Sciatic nerve (tissue), 2 donors: ENCODE results near the gene POU4F2. TPM values are rescaled to one million over a fixed set of nuclear protein-coding genes. Genes with fewer than 3 reads are reported as not detected.
"Not testable (repeated sequence)": the region's sequence is repeated elsewhere in the genome, so short reads cannot be mapped to it uniquely, and the experiment has no call there.

Experiments
- ATAC-seq: fragments of 200-7000 bp; cut with Tn5 transposase; one replicate; pipeline ENCODE4 v1.9.1; 2020; ENCODE audit warnings: mild to moderate bottlenecking, moderate library complexity
- DNase-seq: peaks from one replicate; pipeline ENCODE4 v3.0.0-alpha.2; 2020; ENCODE audit warnings: low spot score
- intact Hi-C: fragments of 100-400 bp; cut with DNase I; formaldehyde crosslinking; loops from one replicate; pipeline ENCODE4 v1.14.2; 2022
- total RNA-seq: library from RNA; stranded (reverse); fragmentation: NEBNext Ultra II Directional; extraction: Animal tissue kit (Norgen Biotek cat#: 25700); gene quantifications from one replicate; pipeline ENCODE4 v1.2.1, GENCODE V29; 2021
- donor health status: DM: no; HTN: no; CAD: no.
- donor health status: DM: no; HTN: no; CAD: no.

The POU4F2 gene
- total RNA-seq, 1 donor from 2014 or later, result not detected

DNA sequence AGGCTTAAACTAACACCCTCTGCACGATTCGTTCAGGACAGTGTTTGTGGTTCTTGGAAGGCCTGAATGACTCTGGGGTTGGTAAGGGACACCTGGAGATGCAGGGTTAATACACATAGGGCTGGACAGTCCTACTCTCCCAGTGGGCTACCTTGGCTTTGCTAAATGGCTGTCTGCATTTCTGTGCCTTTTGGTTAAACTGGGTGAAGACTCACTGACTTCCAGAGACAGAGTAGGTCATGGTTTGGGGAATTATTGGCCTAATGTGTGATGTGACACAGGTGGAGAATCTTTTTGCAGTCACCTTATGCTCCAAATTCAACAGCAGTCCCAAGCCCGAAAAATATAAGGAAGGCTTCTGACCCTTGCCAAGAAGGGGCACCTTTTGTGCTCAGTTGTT, 10.5 kb downstream of the POU4F2 start:
- intact Hi-C loops, result no loop called here
- DNase-seq (no peak), ATAC-seq (no peak)

GRCh38 chr4:146650034-146650433, 11.3 kb downstream of the POU4F2 start:
- ATAC-seq (no peak), DNase-seq (no peak)
- intact Hi-C loops, result no loop called here

DNA sequence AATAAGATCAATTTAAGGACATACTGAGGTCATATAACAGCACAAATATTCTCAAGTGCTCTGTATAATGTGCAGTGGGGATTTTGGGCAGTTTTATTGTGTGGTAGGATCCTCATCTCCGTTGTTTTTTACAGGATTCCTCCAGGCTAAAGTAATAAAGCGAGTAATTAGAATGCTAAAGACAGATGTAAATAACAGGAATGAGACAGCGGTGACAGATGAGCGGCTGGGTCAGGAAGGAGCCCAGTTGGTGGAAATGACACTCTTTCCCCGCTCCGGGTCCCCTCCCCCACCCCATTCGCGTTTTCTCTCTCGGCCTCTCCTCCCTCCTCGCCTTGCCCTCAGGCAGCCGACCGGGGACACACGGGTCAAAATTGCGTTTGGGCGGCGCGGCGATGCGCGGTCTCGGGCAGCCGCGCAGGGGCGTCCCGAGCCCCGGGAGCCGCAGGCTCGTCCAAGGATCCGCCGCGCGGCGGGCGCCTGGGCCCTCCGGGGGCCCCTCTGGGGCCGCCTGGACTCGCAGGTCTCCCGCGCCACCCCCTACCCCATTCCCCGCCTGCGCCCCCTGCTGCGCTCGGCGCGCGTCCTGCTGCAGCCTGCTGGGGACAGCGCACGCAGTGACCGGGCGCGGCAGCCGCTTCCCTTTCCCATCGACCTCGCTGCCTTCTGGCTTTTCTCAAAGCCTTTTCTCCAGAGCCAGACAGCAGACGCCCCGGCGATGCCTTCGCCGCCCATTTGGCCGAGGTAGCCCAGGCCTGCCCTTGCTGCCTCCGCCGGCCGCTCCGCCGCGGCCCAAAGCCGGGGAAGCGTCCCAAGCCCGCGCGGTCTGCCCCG, 16.2 kb downstream of the POU4F2 start:
- peak; percentile 26 for ATAC-seq

DNA sequence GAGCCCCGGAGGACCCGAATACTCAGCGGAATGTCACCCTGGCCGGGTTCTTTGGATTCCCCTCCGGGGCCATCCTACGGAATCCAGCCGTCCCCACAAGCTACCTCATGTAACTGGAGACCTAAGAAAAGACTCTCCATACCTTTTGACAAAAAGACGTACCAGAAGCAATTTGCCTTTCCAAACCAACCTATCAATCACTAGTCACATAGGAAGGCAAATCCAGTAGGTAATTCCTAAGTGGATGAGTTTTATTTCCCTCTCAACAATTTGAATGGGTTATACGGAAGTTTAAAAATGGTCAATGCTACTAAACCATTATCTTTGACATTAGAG, 16.8 kb downstream of the POU4F2 start:
- DNase-seq (no peak), ATAC-seq (no peak)

More for the DNA sequence above, 16.2 kb downstream of the POU4F2 start:
- intact Hi-C loops, result no loop called here
- DNase-seq, result no peak

DNA sequence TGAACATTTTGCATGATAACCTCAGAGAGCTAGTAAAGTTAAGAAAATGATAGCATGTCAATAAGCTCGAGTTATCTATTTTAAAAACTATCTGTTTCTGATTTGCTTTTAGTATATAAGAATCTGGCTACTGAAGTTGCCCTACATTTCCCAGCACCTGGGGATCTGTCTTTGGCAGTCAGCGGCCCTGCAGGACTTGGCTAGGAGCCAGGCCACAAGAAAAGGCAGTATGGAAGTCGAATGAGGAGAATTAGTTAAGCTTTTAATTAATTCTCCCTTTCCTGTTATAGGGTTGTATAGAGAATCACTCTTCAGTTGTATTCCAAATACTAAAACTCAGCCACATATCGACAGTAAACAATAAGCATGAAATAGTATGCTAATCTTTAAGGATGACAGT, 22.7 kb downstream of the POU4F2 start:
- ATAC-seq, result no peak
- no peak for DNase-seq
- intact Hi-C loops, result no loop called here

More for the DNA sequence above, 16.8 kb downstream of the POU4F2 start:
- intact Hi-C loops, result no loop called here

- DNase-seq, intact Hi-C loops, ATAC-seq: not testable (repeated sequence)
Measured at GRCh38 chr4:146663968-146664311, 25.2 kb downstream of the POU4F2 start.

DNA sequence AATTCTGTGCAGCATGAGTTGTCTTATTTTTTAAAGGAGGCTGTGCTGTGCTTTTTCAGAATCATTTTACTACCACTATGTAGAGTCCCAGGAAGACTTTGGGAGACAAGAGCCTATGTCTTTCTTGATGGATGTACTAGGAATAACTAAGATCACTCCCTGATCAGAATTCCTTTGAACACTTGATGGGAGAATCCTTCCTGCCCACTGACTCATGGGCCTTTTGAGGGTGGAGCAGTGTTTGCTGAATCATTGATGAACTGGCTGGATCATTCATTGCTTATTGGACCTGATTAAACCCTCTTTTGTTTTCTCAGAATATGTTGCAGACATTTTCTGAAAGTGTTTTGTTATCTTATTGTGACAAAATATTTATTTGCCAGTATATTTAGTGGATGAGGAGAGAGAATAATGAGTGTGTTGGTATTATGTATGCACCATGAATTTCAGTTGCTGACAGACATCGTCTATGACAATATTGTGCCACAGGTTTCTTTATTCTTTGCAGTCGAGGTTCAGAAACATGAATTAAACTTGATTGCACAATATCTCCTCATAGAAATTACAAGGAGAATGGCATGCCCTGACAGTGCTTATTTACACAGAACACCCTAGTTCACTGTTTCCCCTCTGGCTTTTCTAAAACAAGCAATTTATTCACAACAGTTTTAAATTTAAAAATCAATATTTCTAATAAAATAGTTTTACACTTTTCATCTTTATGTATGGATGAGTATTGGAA, 36.3 kb downstream of the POU4F2 start:
- intact Hi-C loops, result no loop called here
- no peak for ATAC-seq
- no peak for DNase-seq

Other genes starting within 250 kb of the POU4F2 start
- gene SLC10A7, start 117.0 kb upstream of the POU4F2 start, total RNA-seq, result 17.0 TPM